Stimulated activated CD8-positive, alpha-beta memory T cell treated with anti-CD3 and anti-CD28 coated beads, Interleukin-15, amount 100 ng/mL, for 4 hours (primary cell): Measurements from ENCODE around the gene CNTNAP2.
"Not testable (repeated sequence)": the region's sequence is repeated elsewhere in the genome, so short reads cannot be mapped to it uniquely, and the experiment has no call there.

ENCODE experiments used
- DNase-seq, 2 donors: peaks; one replicate each; pipeline ENCODE4 v3.0.0-alpha.2; 2020; ENCODE audit warnings: low read depth in 2 of 2

The CNTNAP2 gene

GRCh38 chr7:148256433-148256832 is 2139.8 kb downstream of the CNTNAP2 start:
- DNase-seq = no peak

- no peak for DNase-seq
Observed at GRCh38 chr7:148260599-148260998, 2144.0 kb downstream of the CNTNAP2 start.

- no peak for DNase-seq
Observed at GRCh38 chr7:148261523-148261922, 2144.9 kb downstream of the CNTNAP2 start.

- no peak for DNase-seq
Observed at GRCh38 chr7:148261996-148262688, 2145.5 kb downstream of the CNTNAP2 start.

GRCh38 chr7:148262721-148263229 is 2146.2 kb downstream of the CNTNAP2 start:
- peak; percentile 3 to 22 for DNase-seq

- no peak for DNase-seq
Observed at GRCh38 chr7:148264933-148265557, 2148.4 kb downstream of the CNTNAP2 start.

GRCh38 chr7:148265896-148266295 is 2149.3 kb downstream of the CNTNAP2 start:
- DNase-seq = no peak

GRCh38 chr7:148266795-148267194 is 2150.2 kb downstream of the CNTNAP2 start:
- no peak for DNase-seq

GRCh38 chr7:148270576-148270975 is 2154.0 kb downstream of the CNTNAP2 start:
- no peak for DNase-seq

GRCh38 chr7:148274118-148274517 is 2157.5 kb downstream of the CNTNAP2 start:
- no peak for DNase-seq

GRCh38 chr7:148275359-148275890 is 2158.8 kb downstream of the CNTNAP2 start:
- no peak for DNase-seq

- DNase-seq = no peak
Observed at GRCh38 chr7:148276314-148277041, 2159.9 kb downstream of the CNTNAP2 start.

GRCh38 chr7:148277042-148277660 is 2160.6 kb downstream of the CNTNAP2 start:
- no peak for DNase-seq

GRCh38 chr7:148286150-148286549 is 2169.5 kb downstream of the CNTNAP2 start:
- DNase-seq = no peak

GRCh38 chr7:148287538-148287937 is 2170.9 kb downstream of the CNTNAP2 start:
- no peak for DNase-seq

- DNase-seq = no peak
Observed at GRCh38 chr7:148288592-148289151, 2172.1 kb downstream of the CNTNAP2 start.

- DNase-seq = no peak
Observed at GRCh38 chr7:148289630-148290029, 2173.0 kb downstream of the CNTNAP2 start.

- no peak for DNase-seq
Observed at GRCh38 chr7:148290538-148290937, 2173.9 kb downstream of the CNTNAP2 start.

- DNase-seq = no peak
Observed at GRCh38 chr7:148291799-148292198, 2175.2 kb downstream of the CNTNAP2 start.

- no peak for DNase-seq
Observed at GRCh38 chr7:148296994-148297644, 2180.5 kb downstream of the CNTNAP2 start.

GRCh38 chr7:148298768-148299167 is 2182.2 kb downstream of the CNTNAP2 start:
- not testable (repeated sequence) for DNase-seq
